NCI-H1105 treated with DMSO at 0.1 percent for 48 hours (cell line): ENCODE results near the gene ASIC2.
"Not testable (repeated sequence)": the region's sequence is repeated elsewhere in the genome, so short reads cannot be mapped to it uniquely, and the experiment has no call there.

Experiments used
- DNase-seq: peaks from one replicate; lab custom pipeline; 2025; lab: John Stamatoyannopoulos, UW

ASIC2 gene

DNA sequence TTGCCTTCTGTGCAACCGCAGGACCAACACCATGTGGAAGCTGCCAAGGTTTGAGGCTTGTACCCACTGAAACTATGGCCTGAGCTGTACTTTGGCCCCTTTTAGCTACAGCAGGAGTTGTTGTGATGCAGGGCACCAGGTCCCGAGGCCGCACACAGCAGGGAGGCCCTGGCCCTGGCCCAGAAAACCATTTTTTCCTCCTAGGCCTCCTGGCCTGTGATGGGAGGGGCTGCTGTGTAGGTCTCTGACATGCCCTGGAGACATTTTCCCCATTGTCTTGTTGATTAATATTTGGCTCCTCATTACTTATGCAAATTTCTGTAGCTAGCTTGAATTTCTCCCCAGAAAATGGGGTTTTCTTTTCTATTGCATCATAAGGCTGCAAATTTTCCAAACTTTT, 311.5 kb downstream of the ASIC2 start:
- DNase-seq, result not testable (repeated sequence)

DNA sequence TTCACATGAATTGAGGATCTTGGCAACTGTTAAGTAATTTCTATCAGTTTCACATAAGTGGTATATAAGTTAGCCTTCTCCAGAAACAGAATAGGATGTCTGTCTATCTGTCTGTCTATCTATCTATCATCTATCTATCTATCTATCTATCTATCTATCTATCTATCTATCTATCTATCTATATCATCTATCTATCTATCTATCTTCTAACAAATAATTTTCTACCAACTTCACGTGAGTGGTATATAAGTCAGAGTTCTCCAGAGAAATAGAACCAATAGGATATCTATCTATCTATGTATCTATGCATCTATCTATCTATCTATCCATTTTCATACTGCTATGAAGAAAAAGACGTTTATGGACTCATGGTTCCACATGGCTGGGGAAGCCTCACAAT, 312.9 kb downstream of the ASIC2 start:
- no peak for DNase-seq

DNA sequence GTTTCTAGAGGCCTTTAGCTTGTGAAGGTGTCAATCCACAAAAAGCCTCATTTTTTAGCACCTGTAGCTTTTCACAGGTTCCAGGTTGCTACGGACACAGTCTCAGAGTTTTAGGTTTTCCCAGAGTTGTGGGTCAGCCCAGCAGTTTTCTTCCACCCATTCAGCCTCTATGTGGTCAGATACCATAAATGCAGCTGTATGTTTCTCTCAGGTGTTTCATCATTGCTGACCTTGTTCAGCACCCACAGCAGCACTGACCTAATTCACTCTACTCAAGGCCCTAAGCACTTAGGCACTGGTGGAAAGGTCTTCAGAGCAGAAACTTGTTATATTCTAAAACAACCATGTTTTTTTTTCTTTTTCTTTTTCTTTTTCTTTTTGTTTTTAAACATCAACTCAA, 316.5 kb downstream of the ASIC2 start:
- DNase-seq, result no peak

DNA sequence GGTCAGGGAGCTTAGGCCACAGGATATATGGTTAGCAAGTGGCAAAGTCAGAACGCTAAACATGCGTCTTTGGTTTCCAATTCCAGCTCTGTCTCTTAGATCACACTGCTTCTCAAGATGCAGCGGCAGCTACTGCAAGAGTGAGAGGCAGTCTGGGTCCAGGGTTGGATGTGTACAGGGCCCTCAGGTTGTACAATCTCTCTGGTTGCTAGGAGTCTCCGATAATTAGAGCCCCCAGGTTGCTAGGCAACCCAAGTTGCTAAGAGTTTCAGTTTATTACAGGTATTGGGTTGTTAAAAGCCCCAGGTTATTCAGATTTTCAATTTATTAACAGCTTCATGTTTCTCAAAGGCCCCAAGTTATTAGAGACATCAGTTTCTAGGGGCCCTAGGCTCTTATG, 317.0 kb downstream of the ASIC2 start:
- DNase-seq, result peak; percentile 26

DNA sequence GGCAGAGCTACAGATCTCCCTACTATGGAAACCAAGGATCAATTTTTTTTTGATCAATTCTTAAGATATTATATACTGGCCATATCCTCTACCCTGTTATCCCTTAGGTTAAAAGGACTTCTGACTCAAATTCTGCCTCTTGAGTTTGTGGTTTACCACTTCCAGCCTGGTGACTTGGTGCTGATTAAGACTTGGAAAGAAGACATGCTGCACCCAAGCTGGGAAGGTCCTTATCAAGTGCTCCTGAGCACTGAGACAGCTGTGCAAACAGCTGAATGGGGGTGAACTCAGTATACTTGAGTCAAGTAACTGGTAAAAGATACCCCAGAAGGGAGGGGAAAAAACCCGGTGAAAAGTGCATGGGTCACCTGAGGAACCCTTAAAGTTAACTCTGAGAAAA, 321.9 kb downstream of the ASIC2 start:
- no peak for DNase-seq

DNA sequence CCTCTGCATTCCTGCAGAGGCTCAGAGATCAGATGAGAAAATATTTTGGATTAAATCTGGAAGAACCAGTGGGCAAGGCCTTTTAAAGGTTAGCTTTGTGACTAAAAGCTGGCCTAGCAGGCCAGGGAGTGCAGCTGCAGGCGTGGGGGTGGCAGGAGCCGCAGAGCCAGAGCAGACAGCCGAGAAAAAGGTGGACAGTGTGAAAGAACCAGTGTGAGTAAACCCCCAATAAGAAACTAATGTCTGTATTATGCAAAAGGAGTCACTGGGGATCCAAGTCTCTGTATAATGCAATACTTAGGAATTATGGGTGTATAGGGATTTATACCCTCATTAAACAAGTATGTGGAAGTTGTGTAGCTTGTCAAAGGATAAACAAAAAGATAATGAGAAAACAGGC, 322.8 kb downstream of the ASIC2 start:
- no peak for DNase-seq

DNA sequence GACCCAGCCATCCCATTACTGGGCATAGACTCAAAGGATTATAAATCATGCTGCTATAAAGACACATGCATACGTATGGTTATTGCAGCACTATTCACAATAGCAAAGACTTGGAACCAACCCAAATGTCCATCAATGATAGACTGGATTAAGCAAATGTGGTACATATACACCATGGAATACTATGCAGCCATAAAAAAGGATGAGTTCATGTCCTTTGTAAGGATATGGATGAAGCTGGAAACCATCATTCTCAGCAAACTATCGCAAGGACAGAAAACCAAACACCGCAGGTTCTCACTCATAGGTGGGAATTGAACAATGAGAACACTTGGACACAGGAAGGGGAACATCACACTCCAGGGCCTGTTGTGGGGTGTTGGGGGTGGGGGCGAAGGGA, 323.9 kb downstream of the ASIC2 start:
- not testable (repeated sequence) for DNase-seq

DNA sequence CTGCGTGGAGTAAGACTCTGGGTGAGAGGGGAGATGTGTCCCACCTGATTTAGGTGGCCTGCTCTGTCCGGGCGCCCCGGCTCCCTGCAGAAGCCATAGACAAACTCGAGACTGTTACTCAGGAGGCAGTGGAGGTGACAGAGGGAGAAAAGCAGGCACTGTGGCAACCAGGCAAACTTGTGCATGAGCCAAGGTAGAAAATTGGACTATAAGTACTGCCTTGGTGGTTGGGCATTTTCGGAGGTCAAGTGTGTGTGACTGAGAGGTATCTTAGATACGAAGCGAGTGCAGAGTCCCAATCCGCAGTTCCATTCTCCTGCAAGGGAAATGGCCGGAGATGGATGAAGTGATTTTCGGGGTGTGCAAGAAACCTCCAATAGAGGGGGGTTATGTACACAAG, 328.6 kb downstream of the ASIC2 start:
- DNase-seq, result no peak
